ENCODE measurements around the gene ME3. TPM values are rescaled to one million over a fixed set of nuclear protein-coding genes. Genes with fewer than 3 reads are reported as not detected.
A peak's percentile ranks its signal among the peaks of the same experiment; 100 is the strongest.
"Not testable (repeated sequence)": the region's sequence is repeated elsewhere in the genome, so short reads cannot be mapped to it uniquely, and the experiment has no call there.

The ME3 gene
- total RNA-seq, 1 experiment from 2014 or later = not detected

- no peak for DNase-seq (ENCODE audit: low spot score)
These were observed 8.7 kb downstream of the ME3 start for GRCh38 chr11:86663761-86664160.

- no peak for DNase-seq (ENCODE audit: low spot score)
These were observed 9.1 kb downstream of the ME3 start for GRCh38 chr11:86663291-86663690.

- DNase-seq (ENCODE audit: low spot score) = no peak
These were observed 11.7 kb downstream of the ME3 start for GRCh38 chr11:86660736-86661135.

- DNase-seq (ENCODE audit: low spot score) = no peak
These were observed 12.3 kb downstream of the ME3 start for GRCh38 chr11:86660088-86660487.

GRCh38 chr11:86658534-86658933 lies 13.9 kb downstream of the ME3 start:
- DNase-seq (ENCODE audit: low spot score) = no peak

GRCh38 chr11:86645212-86645611 lies 27.2 kb downstream of the ME3 start:
- DNase-seq (ENCODE audit: low spot score) = not testable (repeated sequence)

GRCh38 chr11:86644291-86644690 lies 28.1 kb downstream of the ME3 start:
- no peak for DNase-seq (ENCODE audit: low spot score)

GRCh38 chr11:86641537-86642261 lies 30.7 kb downstream of the ME3 start:
- no peak for DNase-seq (ENCODE audit: low spot score)

- peak; percentile 39 for DNase-seq (ENCODE audit: low spot score)
These were observed 33.3 kb downstream of the ME3 start for GRCh38 chr11:86639137-86639536.

GRCh38 chr11:86638673-86639072 lies 33.7 kb downstream of the ME3 start:
- DNase-seq (ENCODE audit: low spot score) = no peak

GRCh38 chr11:86637988-86638387 lies 34.4 kb downstream of the ME3 start:
- DNase-seq (ENCODE audit: low spot score) = peak; percentile 81

- DNase-seq (ENCODE audit: low spot score) = peak; percentile 78
These were observed 36.1 kb downstream of the ME3 start for GRCh38 chr11:86636275-86636674.

- DNase-seq (ENCODE audit: low spot score) = peak; percentile 96
These were observed 39.7 kb downstream of the ME3 start for GRCh38 chr11:86632499-86633269.

GRCh38 chr11:86630229-86630981 lies 42.0 kb downstream of the ME3 start:
- DNase-seq (ENCODE audit: low spot score) = no peak

GRCh38 chr11:86629045-86629706 lies 43.2 kb downstream of the ME3 start:
- no peak for DNase-seq (ENCODE audit: low spot score)

GRCh38 chr11:86627776-86628455 lies 44.5 kb downstream of the ME3 start:
- DNase-seq (ENCODE audit: low spot score) = no peak

- no peak for DNase-seq (ENCODE audit: low spot score)
These were observed 46.4 kb downstream of the ME3 start for GRCh38 chr11:86625981-86626380.

- DNase-seq (ENCODE audit: low spot score) = no peak
These were observed 46.9 kb downstream of the ME3 start for GRCh38 chr11:86625544-86625943.

- DNase-seq (ENCODE audit: low spot score) = no peak
These were observed 48.0 kb downstream of the ME3 start for GRCh38 chr11:86624366-86624765.

- no peak for DNase-seq (ENCODE audit: low spot score)
These were observed 48.7 kb downstream of the ME3 start for GRCh38 chr11:86623736-86624135.

GRCh38 chr11:86623041-86623621 lies 49.3 kb downstream of the ME3 start:
- no peak for DNase-seq (ENCODE audit: low spot score)

Data from H4 (cell line).